H1 (cell line): ENCODE measurements around the gene TTYH2. TPM values are rescaled to one million over a fixed set of nuclear protein-coding genes. Genes with fewer than 3 reads are reported as not detected.

Source experiments
- CTCF ChIA-PET: fragments of 300-600 bp; sonication (Branson Sonifier 250); formaldehyde crosslinking; loops from one replicate; lab custom pipeline; 2021; ENCODE audit not compliant: partially characterized antibody; lab: Charles Lee
- POLR2A ChIA-PET: fragments of 300-600 bp; sonication (Branson Sonifier 250); formaldehyde crosslinking; loops from one replicate; lab custom pipeline; 2021; ENCODE audit warnings: inconsistent platforms; ENCODE audit not compliant: partially characterized antibody; lab: Charles Lee
- DNase-seq, 2 experiments: peaks; one replicate each; pipeline versions ENCODE4 v3.0.0 to v3.0.0-alpha.2; 2010 to 2022; ENCODE audit warnings: low spot score in 2 of 2, low read depth in 1 of 2, mixed read lengths in 1 of 2
- FAIRE-seq: peaks from 2 replicates; lab custom pipeline; 2011; peaks lifted over from hg19 to GRCh38; lab: Jason Lieb, UNC
- H2AFZ ChIP-seq: 2 replicates; pipeline ENCODE4 v1.8.1; 2012; ENCODE audit warnings: low read length, inconsistent platforms
- H2AK5ac ChIP-seq: 2 replicates; pipeline ENCODE4 v1.6.1; 2013; ENCODE audit warnings: low read depth, low read length
- H2BK120ac ChIP-seq: replicated peaks from 2 replicates; pipeline ENCODE3; 2013; ENCODE audit warnings: low read depth, low read length, inconsistent platforms
- H2BK12ac ChIP-seq: 2 replicates; pipeline ENCODE4 v1.6.1; 2013; ENCODE audit warnings: low read depth, low read length
- H2BK15ac ChIP-seq: 2 replicates; pipeline ENCODE4 v1.6.1; 2013; ENCODE audit warnings: low read length
- H2BK20ac ChIP-seq: 2 replicates; pipeline ENCODE4 v1.6.1; 2013; ENCODE audit warnings: low read length
- H2BK5ac ChIP-seq: 2 replicates; pipeline ENCODE4 v1.6.1; 2013; ENCODE audit warnings: low read depth, low read length
- H3K14ac ChIP-seq: 2 replicates; pipeline ENCODE4 v1.6.1; 2013; ENCODE audit warnings: inconsistent platforms; ENCODE audit not compliant: insufficient read length
- H3K18ac ChIP-seq: 2 replicates; pipeline ENCODE4 v1.6.1; 2013; ENCODE audit warnings: low read length; ENCODE audit errors: extremely low read depth
- H3K23ac ChIP-seq: 2 replicates; pipeline ENCODE4 v1.6.1; 2013; ENCODE audit warnings: inconsistent platforms; ENCODE audit not compliant: insufficient read length
- H3K23me2 ChIP-seq: 2 replicates; pipeline ENCODE4 v1.6.1; 2013; ENCODE audit warnings: low read depth, low read length
- H3K27ac ChIP-seq: 2 replicates; pipeline ENCODE4 v1.6.1; 2011; ENCODE audit warnings: low read depth, low read length, inconsistent platforms
- H3K27me3 ChIP-seq, 4 experiments: replicated peaks in 1 of 4; 1 replicate in 1 of 4; 2 replicates in 3 of 4; pipeline versions ENCODE4 v1.6.1 to v1.8.1; 2011 to 2013; ENCODE audit warnings: low read length in 3 of 4, mild to moderate bottlenecking in 3 of 4, inconsistent platforms in 2 of 4, mixed read lengths in 2 of 4, moderate library complexity in 1 of 4; ENCODE audit not compliant: control insufficient read depth in 3 of 4, insufficient read depth in 3 of 4; ENCODE audit errors: extremely low read depth in 1 of 4
- H3K36me3 ChIP-seq, 4 experiments: 2 replicates each; pipeline versions ENCODE4 v1.6.1 to v1.8.1; 2011 to 2013; ENCODE audit warnings: mild to moderate bottlenecking in 4 of 4, low read length in 3 of 4, moderate library complexity in 2 of 4, control low read depth in 1 of 4, inconsistent platforms in 1 of 4; ENCODE audit not compliant: insufficient read depth in 4 of 4, control insufficient read depth in 2 of 4
- H3K4ac ChIP-seq: replicated peaks from 2 replicates; pipeline ENCODE3; 2013; ENCODE audit warnings: low read length, low read depth, mixed read lengths, inconsistent platforms; ENCODE audit not compliant: insufficient read length
- H3K4me1 ChIP-seq, 4 experiments: replicated peaks in 1 of 4; 1 replicate in 1 of 4; 2 replicates in 3 of 4; pipeline versions ENCODE4 v1.6.1 to v1.8.1; 2011 to 2013; ENCODE audit warnings: low read length in 3 of 4, inconsistent platforms in 2 of 4, mixed read lengths in 1 of 4; ENCODE audit not compliant: insufficient read depth in 4 of 4, control insufficient read depth in 3 of 4
- H3K4me2 ChIP-seq, 2 experiments: 2 replicates each; pipeline versions ENCODE4 v1.6.1 to v1.8.1; 2011 to 2013; ENCODE audit warnings: low read depth in 2 of 2, low read length in 2 of 2, control low read depth in 1 of 2, inconsistent platforms in 1 of 2, mild to moderate bottlenecking in 1 of 2; ENCODE audit not compliant: insufficient read depth in 1 of 2
- H3K4me3 ChIP-seq, 4 experiments: fragments of 200-600, 300-600 bp in 1 of 4; sonication (generic), shearing (Covaris generic), sonication (Bioruptor Twin) in 1 of 4; 2 replicates each; pipeline versions ENCODE4 v1.5.1 to v1.8.1; 2011 to 2016; ENCODE audit warnings: low read length in 4 of 4, low read depth in 3 of 4, control low read depth in 2 of 4, inconsistent platforms in 2 of 4, mild to moderate bottlenecking in 2 of 4, mixed read lengths in 1 of 4, moderate library complexity in 1 of 4; ENCODE audit not compliant: insufficient read depth in 2 of 4; ENCODE audit errors: extremely low read depth in 1 of 4
- H3K56ac ChIP-seq: replicated peaks from 2 replicates; pipeline ENCODE3; 2013; ENCODE audit warnings: low read depth, mild to moderate bottlenecking, mixed read lengths, low read length, inconsistent platforms; ENCODE audit not compliant: insufficient read length
- H3K79me1 ChIP-seq: 2 replicates; pipeline ENCODE4 v1.6.1; 2013; ENCODE audit warnings: low read depth, low read length, control low read depth
- H3K79me2 ChIP-seq, 2 experiments: 2 replicates each; pipeline versions ENCODE4 v1.6.1 to v1.8.1; 2012 to 2013; ENCODE audit warnings: low read length in 2 of 2, mild to moderate bottlenecking in 2 of 2, inconsistent platforms in 1 of 2; ENCODE audit not compliant: insufficient read depth in 2 of 2, control insufficient read depth in 1 of 2
- H3K9ac ChIP-seq, 4 experiments: replicated peaks in 1 of 4; 1 replicate in 1 of 4; 2 replicates in 3 of 4; pipeline versions ENCODE4 v1.6.1 to v1.8.1; 2011 to 2013; ENCODE audit warnings: low read depth in 3 of 4, low read length in 3 of 4, control low read depth in 2 of 4, mild to moderate bottlenecking in 2 of 4, moderate library complexity in 2 of 4, inconsistent platforms in 1 of 4; ENCODE audit errors: extremely low read depth in 1 of 4
- H3K9me3 ChIP-seq, 2 experiments: 2 replicates each; pipeline versions ENCODE4 v1.6.1 to v1.8.1; 2012 to 2013; ENCODE audit warnings: mild to moderate bottlenecking in 2 of 2, moderate library complexity in 2 of 2, control low read depth in 1 of 2, inconsistent platforms in 1 of 2, low read depth in 1 of 2, low read length in 1 of 2, mixed read lengths in 1 of 2; ENCODE audit not compliant: insufficient read depth in 2 of 2
- H4K20me1 ChIP-seq, 2 experiments: replicated peaks in 1 of 2; 2 replicates each; pipeline versions ENCODE3 to v1.8.1; 2011 to 2013; ENCODE audit warnings: inconsistent platforms in 2 of 2, low read length in 2 of 2, mild to moderate bottlenecking in 1 of 2; ENCODE audit not compliant: insufficient read depth in 2 of 2, control insufficient read depth in 1 of 2
- H4K5ac ChIP-seq: 2 replicates; pipeline ENCODE4 v1.6.1; 2013; ENCODE audit warnings: low read length, low read depth, mixed read lengths, inconsistent platforms; ENCODE audit not compliant: insufficient read length
- H4K8ac ChIP-seq: 2 replicates; pipeline ENCODE4 v1.8.0; 2013; ENCODE audit warnings: mild to moderate bottlenecking, moderate library complexity, low read length, inconsistent platforms; ENCODE audit not compliant: insufficient read depth; ENCODE audit errors: extremely low read depth
- H4K91ac ChIP-seq: replicated peaks from 2 replicates; pipeline ENCODE3; 2013; ENCODE audit warnings: low read length, mixed read lengths, inconsistent platforms; ENCODE audit not compliant: insufficient read length
- RBBP5 ChIP-seq: IDR thresholded peaks from 2 replicates; pipeline ENCODE4 v1.7.1; 2012; ENCODE audit warnings: low read depth, mild to moderate bottlenecking, inconsistent platforms, low read length, moderate library complexity, borderline replicate concordance
- ZNF274 ChIP-seq: IDR thresholded peaks from 2 replicates; pipeline ENCODE4 v1.7.0; 2012; ENCODE audit warnings: low read length, borderline replicate concordance; ENCODE audit errors: extremely low read depth
- WGBS, 2 experiments: shearing (Covaris generic) in 1 of 2; methylation state at CpG; one replicate each; pipeline versions ENCODE4 v1.1.6 to v1.1.7; 2013 to 2015; ENCODE audit warnings: low lambda C conversion rate in 2 of 2, mixed read lengths in 2 of 2, inconsistent platforms in 1 of 2, low coverage in 1 of 2, missing lambda C conversion rate in 1 of 2; ENCODE audit not compliant: insufficient replicate concordance in 2 of 2, insufficient coverage in 1 of 2, insufficient read length in 1 of 2; ENCODE audit errors: extremely low coverage in 1 of 2, missing lambda C conversion rate in 1 of 2; 5-methylcytosine and 5-hydroxymethylcytosine counted together
- polyA plus RNA-seq, 7 experiments: library from polyadenylated mRNA; depleted of rRNA in 3 of 7; stranded (reverse) in 5 of 7; unstranded in 2 of 7; fragments of >200 nt in 5 of 7; fragments of 200-250 nt in 2 of 7; gene quantifications; 1 replicate in 5 of 7; 2 replicates in 1 of 7; 4 replicates in 1 of 7; pipeline versions ENCODE4 v1.2.1 to v1.2.3, GENCODE V29; 2011 to 2013; ENCODE audit warnings: missing spikeins in 2 of 7, mixed read lengths in 2 of 7
- total RNA-seq: library from RNA; stranded (reverse); fragmentation: NEBNext Ultra II Directional; extraction: Animal tissue kit (Norgen Biotek cat#: 25700); gene quantifications from 2 replicates; pipeline ENCODE4 v1.2.1, GENCODE V29; 2021

Gene TTYH2
- total and polyA plus RNA-seq, 2 of the 8 experiments (the other 6 are each of a cell fraction or from before 2014, with no cell fraction given), result 3.2 to 9.2 TPM

GRCh38 chr17:74219576-74220133 is 6.3 kb downstream of the TTYH2 start:
- no peak overlapping the region for H3K4me3 ChIP-seq
- no peak overlapping the region for H3K56ac ChIP-seq
- no peak overlapping the region for H3K4ac ChIP-seq
- no peak overlapping the region for H3K4me2 ChIP-seq
- H2BK5ac ChIP-seq, result no peak overlapping the region
- H3K9ac ChIP-seq, result no peak overlapping the region
- no peaks in the 10 kb centered on the region for H3K9me3 ChIP-seq
- ChIA-PET POLR2A (interaction anchor here (0.7 to 1.0 kb wide), 2 partner anchors 307 to 374 kb away, joined by 3 read pairs; no protein-coding TSS in a partner anchor), CTCF (interaction anchor here (0.8 to 1.5 kb wide), 5 partner anchors 12 to 65 kb away, joined by 3 to 6 read pairs (median 3); no protein-coding TSS in a partner anchor)
- H2AFZ ChIP-seq, result no peak overlapping the region
- no peaks in the 10 kb centered on the region for H3K79me2 ChIP-seq
- H3K23me2 ChIP-seq, result no peaks in the 10 kb centered on the region
- H2BK20ac ChIP-seq, result no peak overlapping the region
- no peak overlapping the region for H2BK15ac ChIP-seq
- H4K20me1 ChIP-seq, result peaks cover 0 to 1% of the 10 kb centered on the region in 2 experiments
- TF ChIP-seq RBBP5 (no peak), ZNF274 (no peak)
- no peaks in the 10 kb centered on the region for H3K27me3 ChIP-seq
- H2BK12ac ChIP-seq, result no peak overlapping the region
- H4K91ac ChIP-seq, result no peak overlapping the region
- no peak overlapping the region for H2AK5ac ChIP-seq
- H4K5ac ChIP-seq, result no peak overlapping the region
- WGBS, 2 experiments, result 75% methylated on average over 3 of the region's 3 CpGs; no CpG with 5 or more reads in 1 of the 2 experiments
- H3K4me1 ChIP-seq, result 0 out of 7 replicates have a peak, but pooled peaks cover 0 to 2% (median 0%) of the 10 kb centered on the region in 4 experiments
- H4K8ac ChIP-seq, result no peak overlapping the region
- no peak overlapping the region for H3K27ac ChIP-seq
- no peak overlapping the region for H2BK120ac ChIP-seq
- H3K79me1 ChIP-seq, result no peaks in the 10 kb centered on the region; the same call in 1 of the 2 replicates
- FAIRE-seq, result no peak
- no peak overlapping the region for H3K23ac ChIP-seq
- no peak overlapping the region for H3K18ac ChIP-seq
- no peaks in the 10 kb centered on the region for H3K36me3 ChIP-seq
- no peak overlapping the region for H3K14ac ChIP-seq
- DNase-seq, result no peak
